B cell (primary cell): Measurements from ENCODE around the gene INSYN2A.

Experiments
- CTCF ChIP-seq: fragments of 200-600 bp; IDR thresholded peaks from one replicate; pipeline ENCODE4 v1.8.0; 2022; ENCODE audit warnings: antibody characterized with exemption, mild to moderate bottlenecking
- EZH2 ChIP-seq: IDR thresholded peaks from 2 replicates; pipeline ENCODE4 v1.6.1; 2012; ENCODE audit warnings: borderline replicate concordance, low read depth, mild to moderate bottlenecking, moderate library complexity, low read length; ENCODE audit not compliant: insufficient read depth, poor library complexity, severe bottlenecking

- TF ChIP-seq CTCF, result no peak
- no peak for TF ChIP-seq EZH2
Measured at GRCh38 chr10:127218658-127219057, 22.3 kb upstream of the INSYN2A start.
